ENCODE results near the gene NCOA1.

DNA sequence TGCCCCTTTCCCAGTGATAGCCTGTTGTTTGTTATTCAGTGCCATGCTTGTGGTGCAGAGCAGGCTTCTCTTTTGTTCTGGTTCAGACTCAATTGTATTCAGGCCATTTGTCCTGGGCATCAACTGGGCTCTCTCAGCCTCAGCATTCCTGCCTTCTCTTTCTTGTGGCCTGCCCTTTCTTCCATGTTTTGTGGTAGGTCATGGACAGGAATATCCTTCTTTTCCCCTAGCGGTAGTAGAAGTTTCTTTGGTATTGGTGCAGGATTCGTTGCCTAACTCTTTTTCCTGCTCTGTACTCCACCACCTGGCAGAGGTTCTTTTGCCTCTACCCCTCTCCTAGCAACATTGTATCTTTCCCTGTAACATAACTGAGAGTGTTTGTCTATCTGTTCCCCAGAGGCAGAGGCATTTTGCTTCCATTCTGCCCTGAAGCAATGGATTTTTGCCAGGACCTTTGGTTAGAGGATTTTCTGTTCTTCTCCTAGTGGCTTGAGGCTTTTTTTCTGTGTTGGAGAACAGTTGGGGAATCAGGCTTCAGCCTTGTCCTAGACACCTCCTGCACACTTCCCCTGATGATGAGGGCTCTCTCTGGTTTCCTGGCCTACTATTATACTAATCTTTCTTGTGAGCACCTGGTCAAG lies 68.5 kb downstream of the NCOA1 start:
- TF ChIP-seq YY1 (IDR thresholded peaks at IDR 0.05; ENCODE audit: low read depth) = no peak
- TF ChIP-seq FOXJ3 (CRISPR knock-in tag; IDR thresholded peaks at IDR 0.05) = no peak
- TF ChIP-seq, protein P1, sequence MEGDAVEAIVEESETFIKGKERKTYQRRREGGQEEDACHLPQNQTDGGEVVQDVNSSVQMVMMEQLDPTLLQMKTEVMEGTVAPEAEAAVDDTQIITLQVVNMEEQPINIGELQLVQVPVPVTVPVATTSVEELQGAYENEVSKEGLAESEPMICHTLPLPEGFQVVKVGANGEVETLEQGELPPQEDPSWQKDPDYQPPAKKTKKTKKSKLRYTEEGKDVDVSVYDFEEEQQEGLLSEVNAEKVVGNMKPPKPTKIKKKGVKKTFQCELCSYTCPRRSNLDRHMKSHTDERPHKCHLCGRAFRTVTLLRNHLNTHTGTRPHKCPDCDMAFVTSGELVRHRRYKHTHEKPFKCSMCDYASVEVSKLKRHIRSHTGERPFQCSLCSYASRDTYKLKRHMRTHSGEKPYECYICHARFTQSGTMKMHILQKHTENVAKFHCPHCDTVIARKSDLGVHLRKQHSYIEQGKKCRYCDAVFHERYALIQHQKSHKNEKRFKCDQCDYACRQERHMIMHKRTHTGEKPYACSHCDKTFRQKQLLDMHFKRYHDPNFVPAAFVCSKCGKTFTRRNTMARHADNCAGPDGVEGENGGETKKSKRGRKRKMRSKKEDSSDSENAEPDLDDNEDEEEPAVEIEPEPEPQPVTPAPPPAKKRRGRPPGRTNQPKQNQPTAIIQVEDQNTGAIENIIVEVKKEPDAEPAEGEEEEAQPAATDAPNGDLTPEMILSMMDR (IDR thresholded peaks at IDR 0.05) = no peak
- no peak for TF ChIP-seq RFX5 (IDR thresholded peaks at IDR 0.05; ENCODE audit: low read length)
- TF ChIP-seq, protein P2, sequence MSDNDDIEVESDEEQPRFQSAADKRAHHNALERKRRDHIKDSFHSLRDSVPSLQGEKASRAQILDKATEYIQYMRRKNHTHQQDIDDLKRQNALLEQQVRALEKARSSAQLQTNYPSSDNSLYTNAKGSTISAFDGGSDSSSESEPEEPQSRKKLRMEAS (IDR thresholded peaks at IDR 0.05; ENCODE audit: low read depth) = no peak
- no peak for TF ChIP-seq TCF12 (IDR thresholded peaks at IDR 0.05)
- TF ChIP-seq, protein P3, sequence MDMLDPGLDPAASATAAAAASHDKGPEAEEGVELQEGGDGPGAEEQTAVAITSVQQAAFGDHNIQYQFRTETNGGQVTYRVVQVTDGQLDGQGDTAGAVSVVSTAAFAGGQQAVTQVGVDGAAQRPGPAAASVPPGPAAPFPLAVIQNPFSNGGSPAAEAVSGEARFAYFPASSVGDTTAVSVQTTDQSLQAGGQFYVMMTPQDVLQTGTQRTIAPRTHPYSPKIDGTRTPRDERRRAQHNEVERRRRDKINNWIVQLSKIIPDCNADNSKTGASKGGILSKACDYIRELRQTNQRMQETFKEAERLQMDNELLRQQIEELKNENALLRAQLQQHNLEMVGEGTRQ (IDR thresholded peaks at IDR 0.05; ENCODE audit: borderline replicate concordance, low read depth, low read length) = no peak
- no peak for TF ChIP-seq MXI1 (IDR thresholded peaks at IDR 0.05; ENCODE audit: low read depth, low read length)
- TF ChIP-seq RAD21 (IDR thresholded peaks at IDR 0.05; ENCODE audit: low read length) = no peak
- no peak for TF ChIP-seq SMC3 (IDR thresholded peaks at IDR 0.05; ENCODE audit: low read depth, low read length)
- TF ChIP-seq GATA2 (CRISPR knock-in tag; IDR thresholded peaks at IDR 0.05) = no peak
- no peak for TF ChIP-seq JUND (IDR thresholded peaks at IDR 0.05)
- no peak for TF ChIP-seq FOSL2 (IDR thresholded peaks at IDR 0.05; ENCODE audit: borderline replicate concordance, low read depth)
- TF ChIP-seq EP300 (IDR thresholded peaks at IDR 0.05; ENCODE audit: borderline replicate concordance in 1 of 2, low read depth in 1 of 2, low read length in 1 of 2) = no peak
